ENCODE data around the gene NT5DC3. TPM values are rescaled to one million over a fixed set of nuclear protein-coding genes. Genes with fewer than 3 reads are reported as not detected.
"Not testable (repeated sequence)": the region's sequence is repeated elsewhere in the genome, so short reads cannot be mapped to it uniquely, and the experiment has no call there.

NT5DC3 gene
- total and polyA plus RNA-seq, 11 donors: 0.95 to 6.3 (median 3.7) TPM

DNA sequence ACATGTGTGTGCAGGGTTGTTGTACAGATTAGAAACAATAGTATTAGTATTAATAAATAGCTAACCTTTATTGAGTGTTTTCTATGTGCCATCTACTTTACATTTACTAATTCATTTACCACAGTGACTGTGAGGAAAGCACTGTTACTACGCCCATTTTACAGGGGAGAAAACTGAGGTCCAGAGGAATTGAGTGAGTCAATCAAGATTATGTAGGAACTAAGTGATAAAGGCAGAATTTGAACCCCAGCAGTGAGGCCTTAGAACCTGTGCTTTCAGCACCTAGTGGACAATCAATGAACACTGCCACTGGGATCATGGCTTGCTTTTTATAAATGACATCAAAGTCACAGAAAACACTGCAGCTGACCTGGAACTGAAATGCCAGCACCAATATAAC lies 28.2 kb downstream of the NT5DC3 start:
- no peak overlapping the region for H3K27ac ChIP-seq
- 92 to 100% (median 95%) methylated on average over 1 of the region's 1 CpG for WGBS, 4 donors
- ATAC-seq (no peak), DNase-seq (no peak)
- H3K36me3 ChIP-seq: no peaks in the 10 kb centered on the region
- no peaks in the 10 kb centered on the region for H3K27me3 ChIP-seq
- no peak overlapping the region for H3K4me3 ChIP-seq
- no peaks in the 10 kb centered on the region for H3K4me1 ChIP-seq
- no peaks in the 10 kb centered on the region for H3K9me3 ChIP-seq
- intact Hi-C loops (cut with DNase I): no loop called here
- TF ChIP-seq POLR2A (IDR thresholded peaks at IDR 0.05): no peak
- TF ChIP-seq, protein P1, sequence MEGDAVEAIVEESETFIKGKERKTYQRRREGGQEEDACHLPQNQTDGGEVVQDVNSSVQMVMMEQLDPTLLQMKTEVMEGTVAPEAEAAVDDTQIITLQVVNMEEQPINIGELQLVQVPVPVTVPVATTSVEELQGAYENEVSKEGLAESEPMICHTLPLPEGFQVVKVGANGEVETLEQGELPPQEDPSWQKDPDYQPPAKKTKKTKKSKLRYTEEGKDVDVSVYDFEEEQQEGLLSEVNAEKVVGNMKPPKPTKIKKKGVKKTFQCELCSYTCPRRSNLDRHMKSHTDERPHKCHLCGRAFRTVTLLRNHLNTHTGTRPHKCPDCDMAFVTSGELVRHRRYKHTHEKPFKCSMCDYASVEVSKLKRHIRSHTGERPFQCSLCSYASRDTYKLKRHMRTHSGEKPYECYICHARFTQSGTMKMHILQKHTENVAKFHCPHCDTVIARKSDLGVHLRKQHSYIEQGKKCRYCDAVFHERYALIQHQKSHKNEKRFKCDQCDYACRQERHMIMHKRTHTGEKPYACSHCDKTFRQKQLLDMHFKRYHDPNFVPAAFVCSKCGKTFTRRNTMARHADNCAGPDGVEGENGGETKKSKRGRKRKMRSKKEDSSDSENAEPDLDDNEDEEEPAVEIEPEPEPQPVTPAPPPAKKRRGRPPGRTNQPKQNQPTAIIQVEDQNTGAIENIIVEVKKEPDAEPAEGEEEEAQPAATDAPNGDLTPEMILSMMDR (IDR thresholded peaks at IDR 0.05): no peak

DNA sequence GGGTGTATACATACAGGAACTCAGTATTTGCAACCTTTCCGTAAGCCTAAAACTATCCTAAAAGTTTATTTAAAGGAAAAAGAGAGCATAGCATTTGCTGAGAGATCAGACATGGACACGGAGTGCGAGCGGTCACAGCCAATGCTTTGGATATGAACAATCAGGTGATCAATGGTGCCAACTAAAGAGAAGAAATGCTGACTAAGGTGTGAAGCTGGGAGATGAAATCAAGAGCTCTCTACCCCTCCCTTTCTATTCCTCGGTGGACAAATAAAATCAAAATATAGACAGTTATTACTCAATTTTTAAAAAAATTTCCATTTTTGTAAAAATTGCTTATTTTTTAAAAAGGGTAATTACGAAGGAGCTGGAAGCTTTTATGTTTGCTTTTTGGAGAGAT lies 29.2 kb downstream of the NT5DC3 start:
- H3K4me3 ChIP-seq: no peak overlapping the region
- TF ChIP-seq, protein P1 (IDR thresholded peaks at IDR 0.05): no peak
- TF ChIP-seq POLR2A (IDR thresholded peaks at IDR 0.05): no peak
- no peaks in the 10 kb centered on the region for H3K27me3 ChIP-seq
- H3K27ac ChIP-seq: peak overlapping the region in 1 of 12 donors; percentile 20
- DNase-seq (no peak), ATAC-seq (no peak)
- WGBS, 4 donors: 79 to 89% (median 85%) methylated on average over 6 of the region's 6 CpGs
- intact Hi-C loops (cut with DNase I): no loop called here
- peaks cover 0 to 7% (median 0%) of the 10 kb centered on the region in 12 donors for H3K4me1 ChIP-seq
- no peaks in the 10 kb centered on the region for H3K36me3 ChIP-seq
- no peaks in the 10 kb centered on the region for H3K9me3 ChIP-seq

GRCh38 chr12:103810111-103810510 lies 30.9 kb downstream of the NT5DC3 start:
- TF ChIP-seq, protein P1 (IDR thresholded peaks at IDR 0.05): no peak
- no peak for TF ChIP-seq POLR2A (IDR thresholded peaks at IDR 0.05)
- 68 to 81% (median 79%) methylated on average over 5 of the region's 5 CpGs for WGBS, 4 donors
- DNase-seq: no peak
- Histone ChIP-seq H3K27me3 (no peaks in the 10 kb centered on the region), H3K36me3 (no peaks in the 10 kb centered on the region), H3K4me3 (no peak overlapping the region), H3K4me1 (peaks cover 0 to 24% (median 0%) of the 10 kb centered on the region in 12 donors), H3K27ac (peak overlapping the region in 1 of 12 donors; percentile 51), H3K9me3 (no peaks in the 10 kb centered on the region)
- intact Hi-C loops (cut with DNase I): no loop called here
- ATAC-seq: no peak

GRCh38 chr12:103809639-103810038 lies 31.4 kb downstream of the NT5DC3 start:
- H3K36me3 ChIP-seq; DNase-seq; ATAC-seq; intact Hi-C loops (cut with DNase I); H3K4me3 ChIP-seq; H3K9me3 ChIP-seq; H3K27me3 ChIP-seq: not testable (repeated sequence)
- peaks cover 0 to 29% (median 0%) of the 10 kb centered on the region in 12 donors for H3K4me1 ChIP-seq
- peak overlapping the region in 1 of 12 donors; percentile 51 for H3K27ac ChIP-seq
- 64 to 81% (median 79%) methylated on average over 7 of the region's 7 CpGs for WGBS, 4 donors

GRCh38 chr12:103809154-103809553 lies 31.9 kb downstream of the NT5DC3 start:
- intact Hi-C loops (cut with DNase I): no loop called here
- peaks cover 0 to 34% (median 0%) of the 10 kb centered on the region in 12 donors for H3K4me1 ChIP-seq
- DNase-seq (no peak), ATAC-seq (no peak)
- H3K27ac ChIP-seq: peak overlapping the region in 1 of 12 donors; percentile 51
- no peaks in the 10 kb centered on the region for H3K9me3 ChIP-seq
- no peaks in the 10 kb centered on the region for H3K36me3 ChIP-seq
- TF ChIP-seq, protein P1 (IDR thresholded peaks at IDR 0.05): no peak
- TF ChIP-seq POLR2A (IDR thresholded peaks at IDR 0.05): no peak
- no peak overlapping the region for H3K4me3 ChIP-seq
- H3K27me3 ChIP-seq: no peaks in the 10 kb centered on the region
- WGBS, 4 donors: 72 to 89% (median 81%) methylated on average over 4 of the region's 4 CpGs
